Lower leg skin (tissue), 3 donors: Measurements from ENCODE around the gene CA9.

Source experiments
- CTCF ChIP-seq, 3 donors: fragments of 450-650 bp; IDR thresholded peaks; one replicate each; pipeline ENCODE4 v1.5.1; 2016; ENCODE audit warnings: antibody characterized with exemption in 3 of 3, mild to moderate bottlenecking in 3 of 3, moderate library complexity in 2 of 3
- POLR2A ChIP-seq, 2 donors: fragments of 450-650 bp; IDR thresholded peaks; one replicate each; pipeline ENCODE4 v1.6.1; 2016 to 2017; ENCODE audit warnings: antibody characterized with exemption in 2 of 2, mild to moderate bottlenecking in 1 of 2, moderate library complexity in 1 of 2

GRCh38 chr9:35705372-35705771, 31.6 kb downstream of the CA9 start:
- TF ChIP-seq CTCF (IDR thresholded peaks at IDR 0.05), result no peak
- TF ChIP-seq POLR2A (IDR thresholded peaks at IDR 0.05), result no peak
